GM18867 (cell line): ENCODE results near the gene NUAK2.

Experiments
- ATAC-seq: cut with Tn5 transposase; IDR thresholded peaks from one replicate; pipeline ENCODE4 v1.9.1; 2021; ENCODE audit warnings: mild to moderate bottlenecking, moderate library complexity; ENCODE audit not compliant: unreplicated experiment

NUAK2 gene

GRCh38 chr1:205348554-205349487, 27.3 kb upstream of the NUAK2 start:
- ATAC-seq: no peak

- ATAC-seq: no peak
These were observed 25.5 kb upstream of the NUAK2 start for GRCh38 chr1:205346956-205347574.

- no peak for ATAC-seq
These were observed 24.2 kb upstream of the NUAK2 start for GRCh38 chr1:205345761-205346160.

GRCh38 chr1:205344066-205344928, 22.8 kb upstream of the NUAK2 start:
- ATAC-seq: no peak

GRCh38 chr1:205343431-205344065, 22.0 kb upstream of the NUAK2 start:
- no peak for ATAC-seq

- no peak for ATAC-seq
These were observed 21.4 kb upstream of the NUAK2 start for GRCh38 chr1:205342986-205343385.

GRCh38 chr1:205340676-205341075, 19.1 kb upstream of the NUAK2 start:
- ATAC-seq: no peak

GRCh38 chr1:205339717-205340116, 18.2 kb upstream of the NUAK2 start:
- peak; percentile 82 for ATAC-seq

- peak; percentile 7 for ATAC-seq
These were observed 17.7 kb upstream of the NUAK2 start for GRCh38 chr1:205339197-205339702.

- ATAC-seq: no peak
These were observed 16.5 kb upstream of the NUAK2 start for GRCh38 chr1:205338011-205338410.

- ATAC-seq: no peak
These were observed 15.9 kb upstream of the NUAK2 start for GRCh38 chr1:205337481-205337880.

GRCh38 chr1:205335692-205336091, 14.1 kb upstream of the NUAK2 start:
- ATAC-seq: peak; percentile 52

- ATAC-seq: no peak
These were observed 10.7 kb upstream of the NUAK2 start for GRCh38 chr1:205332015-205332791.

- no peak for ATAC-seq
These were observed 8.6 kb upstream of the NUAK2 start for GRCh38 chr1:205330150-205330549.

GRCh38 chr1:205329719-205330118, 8.2 kb upstream of the NUAK2 start:
- no peak for ATAC-seq

GRCh38 chr1:205328476-205328875, 6.9 kb upstream of the NUAK2 start:
- no peak for ATAC-seq

- no peak for ATAC-seq
These were observed 5.4 kb upstream of the NUAK2 start for GRCh38 chr1:205326812-205327466.

- ATAC-seq: no peak
These were observed 3.9 kb upstream of the NUAK2 start for GRCh38 chr1:205325334-205325884.

- no peak for ATAC-seq
These were observed 3.2 kb upstream of the NUAK2 start for GRCh38 chr1:205324781-205325180.
